COLO668 (cell line): ENCODE results near the gene FAM32A.

ENCODE experiments used
- DNase-seq: peaks from one replicate; lab custom pipeline; 2025; ENCODE audit not compliant: unreplicated experiment; lab: John Stamatoyannopoulos, UW

Gene FAM32A

GRCh38 chr19:16224293-16225045 lies 39.3 kb downstream of the FAM32A start:
- no peak for DNase-seq

GRCh38 chr19:16225279-16226183 lies 40.3 kb downstream of the FAM32A start:
- DNase-seq, result no peak

GRCh38 chr19:16226184-16226591 lies 41.0 kb downstream of the FAM32A start:
- DNase-seq, result no peak

- no peak for DNase-seq
Observed at GRCh38 chr19:16226878-16227836, 41.9 kb downstream of the FAM32A start.

- no peak for DNase-seq
Observed at GRCh38 chr19:16227837-16228636, 42.8 kb downstream of the FAM32A start.

GRCh38 chr19:16228637-16229321 lies 43.6 kb downstream of the FAM32A start:
- no peak for DNase-seq

- DNase-seq, result no peak
Observed at GRCh38 chr19:16229322-16229641, 44.1 kb downstream of the FAM32A start.

GRCh38 chr19:16232127-16232526 lies 46.9 kb downstream of the FAM32A start:
- DNase-seq, result no peak

GRCh38 chr19:16232568-16232967 lies 47.4 kb downstream of the FAM32A start:
- DNase-seq, result no peak

GRCh38 chr19:16233081-16233776 lies 48.0 kb downstream of the FAM32A start:
- DNase-seq, result no peak

GRCh38 chr19:16233836-16234551 lies 48.8 kb downstream of the FAM32A start:
- no peak for DNase-seq

GRCh38 chr19:16234552-16235445 lies 49.6 kb downstream of the FAM32A start:
- DNase-seq, result no peak

- no peak for DNase-seq
Observed at GRCh38 chr19:16235811-16236652, 50.8 kb downstream of the FAM32A start.
